Adrenal gland (tissue), 5 donors: Measurements from ENCODE around the gene OR9Q1.

Experiments
- CTCF ChIP-seq, 6 experiments: fragments of 450-650 bp in 4 of 6; fragments of 200-600 bp in 2 of 6; sonication (generic) in 1 of 6; IDR thresholded peaks; 1 replicate in 5 of 6; 2 replicates in 1 of 6; pipeline versions ENCODE4 v1.5.1 to v1.8.0; 2016 to 2021; ENCODE audit warnings: antibody characterized with exemption in 6 of 6, mild to moderate bottlenecking in 2 of 6, moderate library complexity in 1 of 6
- POLR2A ChIP-seq, 2 donors: fragments of 450-650 bp; IDR thresholded peaks; one replicate each; pipeline ENCODE4 v1.6.1; 2017; ENCODE audit warnings: antibody characterized with exemption in 2 of 2, mild to moderate bottlenecking in 2 of 2, moderate library complexity in 1 of 2
- donor health status: DM: no; HTN: no; CAD: no.

DNA sequence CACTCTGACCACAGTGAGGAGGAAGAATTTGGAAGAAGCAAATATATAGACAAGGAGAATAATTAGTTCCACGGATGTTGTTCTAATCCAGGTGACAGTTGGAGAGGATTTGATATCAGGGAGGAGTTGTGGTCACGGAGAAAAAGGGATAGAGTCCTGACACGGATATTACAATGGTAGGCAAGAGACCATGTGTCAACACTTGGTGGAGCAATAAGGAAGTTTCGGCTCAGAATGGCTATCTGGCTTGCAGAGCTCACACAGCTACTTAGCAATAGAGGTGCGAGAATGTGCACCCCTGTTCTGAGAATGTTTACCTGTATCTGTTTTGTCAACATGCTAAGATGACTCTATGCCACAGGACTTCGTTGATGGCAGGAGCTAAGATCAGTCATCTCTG lies 154.8 kb downstream of the OR9Q1 start:
- TF ChIP-seq CTCF (IDR thresholded peaks at IDR 0.05) (no peak), POLR2A (IDR thresholded peaks at IDR 0.05) (no peak)
